H1 (cell line): ENCODE measurements around the gene CFAP206. TPM values are rescaled to one million over a fixed set of nuclear protein-coding genes. Genes with fewer than 3 reads are reported as not detected.

Experiments used
- CHD1 ChIP-seq: IDR thresholded peaks from 2 replicates; pipeline ENCODE4 v1.6.1; 2012; ENCODE audit warnings: low read depth, low read length, improper control_type of control experiment
- CHD2 ChIP-seq: IDR thresholded peaks from 2 replicates; pipeline ENCODE4 v1.6.1; 2012; ENCODE audit warnings: low read length, improper control_type of control experiment
- HDAC6 ChIP-seq: IDR thresholded peaks from one replicate; pipeline ENCODE4 v1.7.1; 2012; ENCODE audit warnings: low read depth, mild to moderate bottlenecking, inconsistent platforms, low read length, moderate library complexity
- POLR2A ChIP-seq, 2 experiments: IDR thresholded peaks; 1 replicate in 1 of 2; 2 replicates in 1 of 2; pipeline ENCODE4 v1.6.1; 2011; ENCODE audit warnings: low read depth in 2 of 2, low read length in 2 of 2, mild to moderate bottlenecking in 2 of 2; ENCODE audit errors: control extremely low read depth in 1 of 2
- POU5F1 ChIP-seq: IDR thresholded peaks from 2 replicates; pipeline ENCODE4 v1.6.1; 2011; ENCODE audit warnings: low read depth, mild to moderate bottlenecking, low read length, moderate library complexity
- RXRA ChIP-seq: IDR thresholded peaks from 2 replicates; pipeline ENCODE4 v1.6.1; 2011; ENCODE audit warnings: low read depth, mild to moderate bottlenecking, low read length, moderate library complexity; ENCODE audit not compliant: insufficient read depth
- TBP ChIP-seq: IDR thresholded peaks from 2 replicates; pipeline ENCODE4 v1.6.1; 2011; ENCODE audit warnings: low read depth, low read length, improper control_type of control experiment
- polyA plus RNA-seq, 7 experiments: library from polyadenylated mRNA; depleted of rRNA in 3 of 7; stranded (reverse) in 5 of 7; unstranded in 2 of 7; fragments of >200 nt in 5 of 7; fragments of 200-250 nt in 2 of 7; gene quantifications; 1 replicate in 5 of 7; 2 replicates in 1 of 7; 4 replicates in 1 of 7; pipeline versions ENCODE4 v1.2.1 to v1.2.3, GENCODE V29; 2011 to 2013; ENCODE audit warnings: missing spikeins in 2 of 7, mixed read lengths in 2 of 7
- total RNA-seq: library from RNA; stranded (reverse); fragmentation: NEBNext Ultra II Directional; extraction: Animal tissue kit (Norgen Biotek cat#: 25700); gene quantifications from 2 replicates; pipeline ENCODE4 v1.2.1, GENCODE V29; 2021
- TF ChIP-seq, protein P1 (sequence below): IDR thresholded peaks from 2 replicates; pipeline ENCODE4 v1.6.1; 2012; ENCODE audit warnings: low read length, inconsistent platforms

The CFAP206 gene
- total and polyA plus RNA-seq, 2 of the 8 experiments (the other 6 are each of a cell fraction or from before 2014, with no cell fraction given), result not detected

DNA sequence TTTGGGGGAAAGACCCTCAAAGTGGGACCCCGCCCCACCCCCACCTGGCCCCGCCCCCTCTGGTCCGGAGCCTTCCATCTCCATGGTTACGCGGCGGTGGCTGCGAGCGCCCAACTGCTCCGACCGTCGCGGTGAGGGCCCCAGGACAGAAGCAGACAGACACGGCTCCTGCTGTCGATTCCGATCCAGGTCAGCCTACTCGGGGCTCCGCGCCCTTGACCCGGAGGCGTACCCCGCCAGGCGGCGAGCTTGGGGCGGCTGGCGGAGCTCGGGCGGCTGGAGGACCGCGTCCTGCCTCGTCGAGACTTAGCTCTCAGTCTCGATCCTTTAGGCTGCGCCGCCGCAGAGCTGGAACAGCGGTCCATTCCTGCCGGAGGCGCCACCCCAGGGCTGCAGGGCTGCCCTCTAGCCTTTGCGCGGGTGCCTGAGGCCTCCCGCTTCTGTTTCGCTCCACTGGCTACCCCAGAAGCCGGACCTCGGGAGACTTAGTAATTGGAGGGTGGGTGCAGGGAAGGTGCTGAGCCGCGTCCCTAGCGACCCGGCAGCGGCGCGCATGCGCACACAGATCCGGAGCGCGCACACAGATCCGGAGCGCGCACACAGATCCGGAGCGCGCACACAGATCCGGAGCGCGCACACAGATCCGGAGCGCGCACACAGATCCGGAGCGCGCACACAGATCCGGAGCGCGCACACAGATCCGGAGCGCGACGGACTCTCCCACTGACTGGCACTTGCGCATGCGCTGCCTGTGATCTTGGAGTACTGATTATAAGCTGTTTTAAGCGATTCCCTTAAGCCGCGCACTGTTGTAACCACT is at the start of gene CFAP206 (continued):
- TF ChIP-seq TBP (no peak), CHD1 (no peak), POU5F1 (no peak), POLR2A (IDR thresholded peaks at IDR 0.05; ENCODE audit: control extremely low read depth in 1 of 2, low read depth in 2 of 2, low read length in 2 of 2) (no peak; a peak in 1 of 3 replicates), RXRA (no peak), HDAC6 (no peak), CHD2 (no peak)
- TF ChIP-seq, protein P1, sequence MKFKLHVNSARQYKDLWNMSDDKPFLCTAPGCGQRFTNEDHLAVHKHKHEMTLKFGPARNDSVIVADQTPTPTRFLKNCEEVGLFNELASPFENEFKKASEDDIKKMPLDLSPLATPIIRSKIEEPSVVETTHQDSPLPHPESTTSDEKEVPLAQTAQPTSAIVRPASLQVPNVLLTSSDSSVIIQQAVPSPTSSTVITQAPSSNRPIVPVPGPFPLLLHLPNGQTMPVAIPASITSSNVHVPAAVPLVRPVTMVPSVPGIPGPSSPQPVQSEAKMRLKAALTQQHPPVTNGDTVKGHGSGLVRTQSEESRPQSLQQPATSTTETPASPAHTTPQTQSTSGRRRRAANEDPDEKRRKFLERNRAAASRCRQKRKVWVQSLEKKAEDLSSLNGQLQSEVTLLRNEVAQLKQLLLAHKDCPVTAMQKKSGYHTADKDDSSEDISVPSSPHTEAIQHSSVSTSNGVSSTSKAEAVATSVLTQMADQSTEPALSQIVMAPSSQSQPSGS, result no peak
